ENCODE results near the gene DGKI.

DGKI gene

DNA sequence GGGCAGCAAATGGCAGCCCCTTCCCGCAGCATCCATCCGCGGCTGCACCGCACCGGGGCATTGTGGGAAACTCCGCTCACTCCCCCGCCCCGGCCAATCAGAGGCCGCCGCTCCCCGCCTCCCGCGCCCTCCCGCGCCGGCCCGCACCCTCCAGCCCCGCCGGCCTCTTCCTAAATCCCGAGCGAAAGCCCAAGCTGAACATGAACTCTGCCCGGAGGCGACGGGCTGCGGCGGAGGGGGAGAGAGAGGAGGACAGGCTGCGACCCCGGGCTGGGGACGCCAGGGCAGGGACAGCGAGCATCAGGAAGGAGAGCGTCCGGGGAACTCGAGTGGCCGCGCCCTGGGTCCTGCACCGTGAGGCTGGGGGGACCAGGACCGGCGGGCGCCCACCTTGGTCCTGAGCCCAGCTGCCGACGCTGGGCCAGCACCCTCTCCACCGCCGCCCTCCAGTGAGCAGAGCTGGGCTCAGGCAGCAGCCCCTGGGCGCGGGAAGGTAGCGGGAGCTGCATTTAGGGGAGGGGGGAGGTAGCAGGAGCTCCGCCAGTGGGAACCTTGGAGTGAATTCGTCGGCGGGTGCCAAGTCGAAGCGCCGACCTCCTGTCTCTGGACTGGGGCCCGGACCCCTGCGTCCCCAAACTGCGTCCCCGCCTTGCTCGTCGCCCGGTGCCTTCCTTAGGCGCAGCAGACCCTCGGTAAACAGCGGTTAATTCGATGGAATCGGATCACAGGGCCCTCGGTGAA is at the start of gene DGKI:
DGKI (minus strand) TSS at position 148 of the 741 bp plus-strand sequence.
- peak; percentile 27 for DNase-seq

DNA sequence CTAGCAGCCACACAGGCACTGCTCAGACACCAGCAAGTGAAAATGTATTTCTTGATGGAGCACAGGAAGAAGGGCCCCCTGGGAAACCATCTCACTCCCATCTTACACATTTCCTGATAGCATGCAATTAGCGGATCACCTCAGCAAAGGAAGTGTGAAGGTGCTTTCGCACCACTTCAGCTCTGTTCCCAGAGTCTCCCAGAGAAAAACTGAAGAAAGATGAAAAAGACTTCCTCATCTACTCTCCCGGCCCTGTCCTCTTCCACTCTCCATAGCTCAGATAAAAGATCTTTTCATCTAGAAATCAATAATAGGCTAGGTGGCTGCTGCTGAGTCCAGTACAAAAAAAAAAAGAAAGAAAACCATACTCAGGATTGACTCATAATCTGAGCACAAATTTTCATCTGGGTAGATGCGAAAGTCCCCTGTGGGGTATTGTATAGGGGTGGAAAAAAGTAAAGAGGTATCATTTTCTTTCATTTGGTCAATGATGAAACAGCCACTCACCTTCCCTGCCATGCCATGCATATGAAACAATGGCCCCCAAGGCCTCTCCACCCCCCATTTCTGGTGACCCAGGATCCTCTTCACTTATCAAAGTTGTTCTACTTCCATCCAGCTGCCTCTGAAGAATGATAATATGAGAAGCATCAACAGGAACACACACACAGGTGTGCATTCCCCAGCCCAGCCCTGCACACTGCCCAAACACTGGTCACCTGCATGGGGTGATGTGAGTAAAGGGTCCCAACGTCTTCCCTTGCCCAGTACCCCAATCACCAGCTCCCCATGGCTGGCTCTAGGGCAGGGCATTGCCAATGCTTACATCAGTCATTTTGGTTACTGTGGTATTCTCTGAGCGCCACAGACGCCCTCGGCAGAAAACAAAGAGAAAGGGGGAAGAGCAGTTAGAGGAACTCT is 48.8 kb upstream of the DGKI start:
- DNase-seq = no peak

DNA sequence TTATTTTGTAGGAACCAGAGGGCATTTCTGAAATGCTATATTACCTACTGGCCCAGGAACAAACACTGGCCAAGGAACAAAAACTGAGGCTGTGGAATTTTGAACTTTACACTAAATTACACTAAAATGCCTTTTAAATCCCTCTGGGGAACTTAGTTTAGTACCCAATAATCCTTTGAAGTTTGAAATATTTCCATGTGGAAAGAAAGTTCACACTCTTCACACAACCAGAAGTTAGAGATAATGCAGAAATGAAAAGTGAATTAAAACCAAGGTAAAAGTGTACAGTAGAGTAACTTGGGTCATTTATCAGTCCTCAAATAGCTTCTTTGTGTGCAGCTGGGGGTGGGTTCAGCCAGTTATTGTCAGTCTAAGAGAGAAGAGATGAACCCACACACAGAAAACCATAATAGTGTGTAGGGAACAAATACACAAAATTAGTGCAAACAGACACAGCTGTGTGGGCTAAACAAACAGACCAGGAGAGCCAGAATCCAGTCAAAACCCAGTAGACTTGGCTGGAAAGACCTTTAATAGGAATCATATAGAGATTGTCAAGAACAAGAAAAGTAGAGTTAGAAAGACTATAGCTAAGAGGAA is 46.5 kb upstream of the DGKI start:
- peak; percentile 26 for DNase-seq

DNA sequence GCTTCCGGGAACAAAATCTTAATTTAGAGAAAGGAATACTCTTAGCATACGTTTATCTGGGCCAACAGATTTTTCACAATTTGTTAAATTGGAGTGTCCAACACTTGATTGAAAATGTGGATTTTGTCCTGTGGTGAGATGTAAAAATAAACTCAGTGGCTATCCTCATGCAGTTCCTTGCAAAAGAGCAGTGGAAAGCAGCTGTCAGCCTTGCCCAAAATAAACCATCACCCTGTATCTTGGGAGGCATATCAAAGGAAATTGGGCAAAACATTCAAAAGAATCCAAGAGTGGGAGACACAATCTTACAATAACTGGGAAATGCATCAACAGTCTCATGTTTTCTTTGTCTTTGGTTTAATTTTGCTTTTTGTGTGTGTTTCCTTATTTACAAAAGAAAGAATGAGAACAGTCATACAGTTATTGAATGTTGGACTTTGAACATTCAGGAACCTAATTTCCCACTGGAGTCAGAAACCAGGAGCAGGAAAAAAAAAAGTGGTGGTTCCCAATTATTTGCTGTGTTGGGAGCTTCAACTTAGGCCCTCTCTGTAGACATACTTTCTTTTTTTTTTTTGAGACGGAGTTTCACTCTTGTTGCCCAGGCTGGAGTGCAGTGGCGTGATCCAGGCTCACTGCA is 44.4 kb upstream of the DGKI start:
- DNase-seq = no peak

DNA sequence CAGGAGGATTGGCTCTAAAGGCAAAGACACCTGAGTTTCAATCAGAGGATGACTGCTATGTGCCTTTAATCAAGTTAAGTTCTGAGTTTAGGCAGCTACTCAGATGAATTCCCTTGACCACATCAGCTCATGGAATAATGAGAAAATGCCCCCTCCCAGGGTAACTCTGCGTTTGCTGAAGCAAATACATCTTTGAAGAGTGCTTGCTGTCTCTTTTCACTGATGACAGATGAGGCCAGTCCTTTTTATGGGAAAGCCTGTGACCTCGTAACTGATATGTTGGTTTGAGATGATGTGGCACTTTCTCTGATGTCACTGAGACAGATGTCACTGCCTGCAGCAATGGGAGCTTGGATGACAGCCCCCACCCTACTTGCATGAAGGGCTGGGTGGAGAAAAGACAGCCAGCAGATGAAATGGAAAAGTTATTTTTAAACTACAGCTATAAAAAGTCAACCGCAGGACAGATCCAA is 43.7 kb upstream of the DGKI start:
- no peak for DNase-seq

DNA sequence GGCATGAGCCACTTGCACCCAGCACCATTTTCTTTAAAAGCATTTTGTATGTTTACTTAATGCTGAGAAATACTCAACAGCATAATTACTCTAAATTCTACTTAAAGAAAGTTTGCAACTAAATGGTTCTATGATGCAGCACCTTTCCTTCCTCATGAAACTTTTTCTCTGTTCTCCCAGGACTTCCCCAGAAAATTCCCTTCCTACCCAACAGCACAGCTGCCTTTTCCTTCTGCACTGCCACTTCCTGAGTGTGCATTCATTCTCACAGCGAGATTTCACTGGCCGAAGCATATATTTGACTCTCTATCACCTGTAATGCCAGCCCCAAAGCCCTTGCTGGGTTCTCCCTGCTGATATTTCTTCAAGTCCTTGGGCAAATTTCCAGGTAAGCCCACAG is 41.5 kb upstream of the DGKI start:
- no peak for DNase-seq

DNA sequence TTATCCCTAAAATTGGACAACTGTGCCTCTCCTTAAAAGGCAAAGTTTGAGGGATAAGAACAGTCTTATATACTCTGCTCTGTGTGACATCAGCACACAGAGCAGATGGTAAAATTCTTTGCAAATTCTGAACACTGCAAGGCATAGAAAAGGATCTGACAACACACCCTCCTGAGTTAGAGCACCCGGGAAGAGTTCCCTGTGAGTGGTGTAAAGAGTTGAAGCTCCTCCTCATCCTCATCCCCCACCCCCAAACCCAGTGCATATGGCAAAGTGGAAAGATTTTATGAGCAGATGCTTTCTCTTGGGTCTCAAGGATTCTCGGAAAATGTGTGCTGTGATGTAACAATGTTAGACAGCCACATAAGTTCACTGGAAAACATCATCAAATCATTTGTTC is 40.0 kb upstream of the DGKI start:
- DNase-seq = no peak

DNA sequence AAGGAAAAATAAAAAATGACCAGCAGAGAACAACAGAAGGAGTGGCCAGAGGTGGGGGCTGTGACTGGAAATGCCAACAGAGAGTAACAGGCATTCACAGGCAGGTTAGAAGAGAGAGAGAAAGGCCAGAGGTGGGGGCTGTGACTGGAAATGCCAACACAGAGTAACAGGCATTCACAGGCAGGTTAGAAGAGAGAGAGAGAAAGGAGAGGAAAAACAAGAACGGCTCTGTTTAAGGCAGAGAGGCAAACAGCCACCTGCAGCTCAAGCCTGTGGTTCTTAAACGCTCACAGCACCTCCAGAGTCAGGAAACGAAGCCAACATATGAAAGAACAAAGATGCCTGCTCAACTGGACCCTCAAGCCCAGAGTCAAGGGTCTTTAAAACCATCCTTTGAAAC is 39.5 kb upstream of the DGKI start:
- no peak for DNase-seq

DNA sequence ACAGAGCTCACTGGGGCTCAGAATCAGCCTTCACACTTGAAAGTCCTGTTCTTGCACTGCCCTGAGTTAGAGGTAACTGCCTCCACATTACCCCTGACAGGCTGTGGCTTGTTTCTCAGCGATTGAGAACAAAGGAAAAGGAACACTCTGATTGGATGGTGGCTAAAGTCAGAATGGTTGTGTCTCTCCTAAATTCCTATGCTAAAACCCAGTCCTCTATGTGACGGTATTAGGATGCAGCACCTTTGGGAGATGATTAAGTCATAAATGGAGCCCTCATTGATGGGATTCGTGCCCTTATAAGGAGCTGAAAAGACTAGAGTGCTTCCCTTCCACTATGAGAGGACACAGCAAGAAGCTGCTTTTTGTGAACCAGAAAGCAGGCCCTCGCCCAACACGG is 38.9 kb upstream of the DGKI start:
- DNase-seq = no peak

DNA sequence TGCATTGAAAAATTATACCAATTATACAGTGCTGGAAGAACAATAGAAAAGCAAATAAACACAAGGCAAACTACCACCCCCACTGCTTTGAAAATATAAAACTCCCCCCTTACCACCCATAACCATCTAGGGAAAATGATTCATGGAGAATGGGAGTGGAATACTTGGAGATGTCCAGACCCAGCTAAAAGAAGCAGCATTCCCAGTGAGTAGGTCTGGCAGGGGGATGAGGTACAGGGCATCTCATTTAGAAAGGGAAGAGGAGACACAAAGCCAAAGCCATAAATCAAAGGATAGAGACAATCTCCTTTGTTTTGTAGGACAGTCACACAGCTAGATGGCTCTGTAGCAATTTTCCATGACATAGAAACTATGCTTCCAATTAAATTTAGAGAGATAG is 36.0 kb upstream of the DGKI start:
- DNase-seq = peak; percentile 7

DNA sequence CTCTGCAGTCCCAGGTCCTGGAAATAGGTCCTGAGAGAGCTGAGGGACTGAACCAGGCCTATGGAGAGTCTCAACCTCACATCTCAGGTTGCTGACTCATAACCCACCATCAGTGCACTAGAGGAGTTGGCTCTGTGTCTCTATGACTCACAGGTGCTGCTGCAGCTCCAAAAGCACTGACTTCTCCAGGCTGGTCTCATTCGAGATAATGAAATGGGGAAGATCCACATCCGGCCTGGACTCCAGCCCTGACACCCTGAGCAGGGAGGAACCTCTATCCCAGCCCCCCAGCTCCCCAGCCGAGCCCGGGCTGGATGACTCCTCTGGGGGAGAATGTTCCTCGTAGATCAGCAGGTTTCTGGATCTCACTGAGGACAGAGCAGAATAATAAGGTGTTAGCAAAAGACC is 35.5 kb upstream of the DGKI start:
- DNase-seq = no peak

DNA sequence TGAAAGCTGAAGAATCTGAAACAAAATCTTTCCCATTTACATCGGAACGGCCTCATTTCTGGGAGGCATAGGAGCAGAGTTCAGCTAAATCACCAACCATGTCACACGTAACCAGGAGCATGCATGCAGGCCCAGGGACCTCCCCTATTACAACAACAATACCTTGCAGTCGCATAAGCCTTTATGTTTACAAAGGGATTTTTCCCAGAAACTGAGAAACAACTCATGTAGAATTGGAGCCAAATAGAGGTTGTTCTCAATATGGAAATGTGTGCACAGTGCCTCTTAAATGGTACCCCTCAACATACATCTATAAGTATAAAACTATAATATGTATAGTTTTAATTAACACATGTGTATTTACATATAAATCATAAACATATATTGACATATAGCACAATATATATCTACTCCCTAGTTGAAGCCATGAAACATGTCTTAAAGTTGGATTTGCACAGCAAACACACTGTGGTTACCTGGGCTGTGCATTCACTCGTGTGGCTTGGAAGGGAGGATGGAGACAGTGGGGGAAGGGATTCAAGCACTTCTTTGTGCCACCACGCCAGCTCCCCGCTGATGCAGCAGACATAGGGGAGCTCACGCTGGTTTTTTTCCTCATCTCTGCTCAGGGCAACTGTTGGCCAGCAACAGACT is 35.0 kb upstream of the DGKI start:
- no peak for DNase-seq

DNA sequence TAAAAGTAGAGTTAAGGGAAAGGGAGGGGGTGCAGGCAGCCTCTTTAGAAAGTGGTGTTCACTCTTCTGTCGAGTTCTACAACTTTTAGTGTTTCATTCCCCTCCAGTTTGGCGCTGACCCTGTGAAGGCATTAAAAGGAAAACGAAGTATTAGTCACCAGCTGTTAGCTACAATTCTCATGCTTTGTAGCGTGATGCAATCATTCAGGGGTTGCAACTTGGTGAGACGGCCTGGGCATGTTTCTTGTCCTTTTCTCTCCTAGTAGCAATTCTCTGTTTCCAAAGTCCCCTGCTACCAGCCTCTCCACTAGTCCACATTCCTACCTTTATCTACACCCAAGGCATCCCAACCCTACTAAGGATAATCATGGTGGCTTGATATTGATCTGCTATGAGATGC is 33.7 kb upstream of the DGKI start:
- no peak for DNase-seq

DNA sequence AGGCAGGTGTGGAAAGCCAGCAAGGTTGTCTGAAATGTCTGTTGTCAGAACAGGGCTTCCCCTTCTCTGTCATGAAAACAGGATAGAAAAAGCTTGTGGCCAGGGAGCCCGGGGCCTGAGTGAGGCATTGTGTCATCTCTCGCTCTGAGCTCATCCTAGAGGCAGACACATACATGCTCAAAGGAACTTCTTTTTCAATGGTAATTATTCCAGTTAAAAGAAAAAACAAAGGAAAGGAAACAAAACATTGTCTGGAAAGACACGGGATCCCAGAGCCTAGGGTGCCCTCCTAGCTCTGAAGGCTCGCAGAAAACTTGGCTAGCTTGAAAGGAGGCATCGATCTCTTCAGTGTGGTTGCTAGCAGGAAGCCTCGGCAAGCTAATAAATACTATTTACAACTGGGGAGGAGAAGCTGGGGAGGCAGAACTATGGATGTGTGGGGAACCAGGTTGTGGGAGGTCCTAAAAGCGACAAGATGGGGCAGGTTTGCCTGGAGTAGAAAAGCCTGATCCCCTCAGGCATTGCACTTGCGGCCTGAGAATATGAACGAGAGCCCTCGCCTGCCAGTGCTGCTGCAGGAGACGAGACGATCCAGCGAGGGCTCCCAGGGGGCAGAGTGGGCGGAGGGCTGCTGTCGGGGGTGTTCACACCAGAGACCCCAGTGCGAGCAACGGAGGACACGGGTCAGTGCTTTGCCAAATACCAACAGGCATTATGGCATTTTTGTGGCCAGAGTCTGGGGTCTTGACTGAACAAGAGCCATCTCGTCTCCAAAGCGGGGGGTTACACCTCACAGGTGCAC is 32.8 kb upstream of the DGKI start:
- DNase-seq = no peak

DNA sequence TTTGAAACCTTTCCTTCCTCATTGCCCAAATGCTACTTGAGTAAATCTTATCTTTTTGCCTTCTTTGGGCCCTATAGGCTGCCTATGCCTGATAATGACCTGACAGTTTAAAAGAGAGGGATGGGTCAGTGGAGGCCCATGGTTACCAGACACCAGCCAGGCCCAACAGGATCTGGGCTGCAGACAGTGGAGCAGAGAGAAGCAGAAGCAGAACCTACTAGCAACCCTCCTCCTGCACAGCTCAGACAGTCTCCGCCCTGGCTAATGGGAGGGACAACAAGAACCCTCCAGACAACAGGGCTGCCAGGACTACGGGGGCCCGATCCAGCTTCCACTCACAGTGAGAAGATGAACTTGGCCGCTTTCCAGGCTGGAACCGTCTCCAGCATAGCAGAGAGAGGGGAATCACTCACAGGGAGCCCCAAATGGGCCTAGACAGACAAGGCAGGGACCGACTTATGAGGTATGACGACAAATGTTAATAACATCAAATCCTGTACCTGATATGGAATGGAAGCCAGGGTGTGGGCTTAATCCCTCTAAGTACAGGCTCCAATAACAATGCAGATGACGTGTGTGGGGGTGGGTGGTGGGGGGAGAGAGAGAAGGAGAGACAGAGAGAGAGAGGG is 31.7 kb upstream of the DGKI start:
- DNase-seq = no peak

DNA sequence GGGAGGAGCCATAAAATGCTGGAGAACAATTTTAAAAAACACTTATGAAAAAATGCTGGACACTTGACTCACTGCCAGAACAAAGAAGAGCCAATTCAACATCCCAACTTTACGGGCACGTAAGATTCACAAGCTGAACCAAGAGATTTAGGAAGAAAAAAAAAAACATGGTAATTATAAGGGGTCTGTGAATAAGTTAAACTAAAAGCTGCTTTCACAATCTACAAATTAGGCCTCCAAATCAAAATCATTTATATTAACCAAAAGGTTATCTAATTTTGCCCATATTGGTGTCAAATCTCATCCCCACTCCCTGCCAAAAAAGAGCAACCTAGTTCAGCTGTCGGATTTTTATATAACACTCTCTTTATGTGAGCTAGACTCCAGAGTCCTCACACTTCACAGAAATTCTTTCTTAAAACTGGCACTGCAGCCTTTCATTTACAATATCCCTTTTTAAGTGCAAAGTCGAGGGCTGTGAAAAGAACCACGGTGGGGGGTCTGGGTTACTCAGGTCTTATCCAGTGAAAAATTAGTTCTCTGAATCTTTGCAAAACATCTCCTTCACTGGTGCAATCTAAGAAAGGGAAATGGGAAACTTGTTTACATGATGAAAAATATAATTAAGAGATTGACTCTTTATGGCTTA is 30.4 kb upstream of the DGKI start:
- DNase-seq = no peak

DNA sequence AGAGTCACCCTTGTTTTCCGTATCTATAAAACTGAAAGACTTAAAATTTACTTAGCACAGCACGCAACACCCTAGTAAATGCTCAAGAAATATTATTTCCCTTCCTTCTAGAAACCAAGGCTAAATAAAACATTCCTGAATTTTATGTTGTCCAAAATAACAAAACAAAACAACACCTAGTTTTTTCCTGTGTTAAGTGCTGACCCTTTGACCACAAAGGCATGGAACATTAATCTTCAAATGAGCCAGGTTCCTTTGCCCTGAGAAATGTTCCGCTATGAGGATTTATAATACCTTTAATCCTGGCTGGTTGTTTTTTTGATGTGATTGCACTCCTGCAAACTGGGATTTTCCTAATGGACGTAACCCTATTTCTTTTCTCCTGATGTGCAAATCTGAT is 29.0 kb upstream of the DGKI start:
- DNase-seq = no peak

DNA sequence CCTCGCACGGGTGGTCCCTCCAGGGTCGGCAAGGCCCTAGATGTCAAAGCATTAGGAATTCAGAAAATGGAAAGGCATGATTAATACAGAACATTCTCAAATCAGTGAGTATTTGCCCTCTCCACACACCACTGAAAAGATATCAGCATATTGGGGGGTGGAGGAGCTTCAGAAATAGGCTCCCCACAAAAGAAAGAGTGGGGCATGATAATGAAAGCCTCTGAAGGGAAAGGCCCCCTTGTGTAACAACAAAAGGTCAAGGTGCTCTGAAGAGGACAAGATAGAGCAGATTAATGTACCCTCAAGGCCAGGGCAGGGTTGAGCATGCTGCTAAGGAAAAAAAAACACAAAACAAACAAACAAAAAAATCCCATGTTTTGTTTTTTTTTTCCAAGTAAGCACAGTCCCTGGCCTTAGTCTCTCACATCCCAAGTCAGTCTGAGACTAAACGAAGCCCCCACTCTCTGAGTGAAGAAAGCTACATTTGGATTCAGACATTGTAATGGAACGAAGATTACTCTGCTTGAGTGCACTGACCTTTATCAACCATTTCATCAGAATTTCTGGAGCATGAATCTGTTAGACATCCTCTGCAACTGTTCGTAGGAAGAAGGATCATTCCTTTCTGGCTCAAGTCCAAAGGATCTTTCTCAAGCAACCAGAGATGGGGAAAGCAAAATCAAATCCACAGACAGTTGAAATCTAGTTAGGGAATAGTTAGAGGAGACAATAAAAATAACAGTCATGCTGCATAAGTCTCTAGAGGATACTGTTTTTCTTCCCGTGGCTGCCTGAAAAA is 27.4 kb upstream of the DGKI start:
- DNase-seq = no peak

DNA sequence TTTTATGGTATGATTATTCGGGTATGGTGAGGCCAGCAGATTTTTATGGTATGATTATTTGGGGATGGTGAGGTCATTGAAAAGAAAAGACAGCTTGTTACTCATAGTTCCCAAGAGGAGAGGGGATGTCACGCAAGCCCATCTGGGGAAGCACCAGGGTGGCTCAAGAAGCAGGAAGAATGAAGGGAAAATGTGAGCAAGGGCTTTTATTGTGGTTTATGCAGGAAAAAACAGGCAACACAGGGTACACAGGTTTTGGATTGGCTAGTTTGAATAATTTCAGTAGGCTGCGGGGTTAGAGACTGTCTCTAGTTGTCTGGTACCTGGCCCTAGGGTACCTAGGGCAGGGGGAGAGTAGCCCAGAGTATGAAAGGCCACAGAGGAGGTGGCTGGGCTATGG is 26.8 kb upstream of the DGKI start:
- no peak for DNase-seq
